ENCODE measurements around the gene EPN1. TPM values are rescaled to one million over a fixed set of nuclear protein-coding genes. Genes with fewer than 3 reads are reported as not detected.

The EPN1 gene
- total and polyA plus RNA-seq, 2 of the 13 experiments (the other 11 are each of a cell fraction or from before 2014, with no cell fraction given): 28.9 to 31.7 TPM

DNA sequence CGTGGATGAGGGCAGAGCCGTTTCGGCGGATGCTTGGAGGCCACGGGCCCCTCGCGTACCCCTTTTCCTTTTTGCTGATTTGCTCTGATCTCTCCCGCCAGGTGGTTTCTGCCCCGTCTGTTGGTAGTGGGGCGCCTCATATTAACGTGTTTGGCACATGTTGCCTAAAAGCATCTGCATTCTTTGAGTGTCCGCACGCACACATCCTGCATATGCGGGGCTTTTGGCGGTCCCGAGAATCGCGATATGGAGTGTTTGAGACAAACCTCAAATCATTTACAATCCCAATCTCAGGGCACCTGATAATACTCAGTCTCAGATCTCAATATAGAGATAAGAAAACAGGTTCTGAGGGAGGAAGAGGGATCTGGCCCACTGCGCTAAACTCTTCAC is 19.4 kb upstream of the EPN1 start (continued):
- TF ChIP-seq CREM (IDR thresholded peaks at IDR 0.05) (peak; percentile 26; the same call in 1 of the 2 replicates), CREM (CRISPR knock-in tag; IDR thresholded peaks at IDR 0.05) (no peak), SUZ12 (IDR thresholded peaks at IDR 0.05; ENCODE audit: low read depth, low read length) (no peak), MBNL3 (CRISPR knock-in tag; conservative IDR thresholded peaks at IDR 0.05) (no peak), ZNF766 (CRISPR knock-in tag; IDR thresholded peaks at IDR 0.05; ENCODE audit: borderline replicate concordance) (0 out of 2 replicates have a peak, but pooled peaks have one; percentile 2), ZNF430 (CRISPR knock-in tag; IDR thresholded peaks at IDR 0.05) (0 out of 2 replicates have a peak, but pooled peaks have one; percentile 1), SALL2 (CRISPR knock-in tag; IDR thresholded peaks at IDR 0.05) (no peak), CHD4 (IDR thresholded peaks at IDR 0.05; ENCODE audit: borderline replicate concordance, low read length) (no peak), ZNF75D (CRISPR knock-in tag; IDR thresholded peaks at IDR 0.05; ENCODE audit: borderline replicate concordance) (peak; percentile 24; the same call in 1 of the 2 replicates), ZBTB21 (CRISPR knock-in tag; IDR thresholded peaks at IDR 0.05) (no peak), ZNF607 (CRISPR knock-in tag; IDR thresholded peaks at IDR 0.05; ENCODE audit: borderline replicate concordance) (no peak), SNAI1 (CRISPR knock-in tag; IDR thresholded peaks at IDR 0.05; ENCODE audit: borderline replicate concordance) (no peak), KLF15 (CRISPR knock-in tag; IDR thresholded peaks at IDR 0.05; ENCODE audit: borderline replicate concordance) (no peak), NR2F2 (IDR thresholded peaks at IDR 0.05; ENCODE audit: borderline replicate concordance, low read depth) (no peak), FLYWCH1 (CRISPR knock-in tag; IDR thresholded peaks at IDR 0.05) (0 out of 2 replicates have a peak, but pooled peaks have one; percentile 56)
- TF ChIP-seq, protein P1, sequence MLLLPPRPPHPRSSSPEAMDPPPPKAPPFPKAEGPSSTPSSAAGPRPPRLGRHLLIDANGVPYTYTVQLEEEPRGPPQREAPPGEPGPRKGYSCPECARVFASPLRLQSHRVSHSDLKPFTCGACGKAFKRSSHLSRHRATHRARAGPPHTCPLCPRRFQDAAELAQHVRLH (CRISPR knock-in tag; IDR thresholded peaks at IDR 0.05; ENCODE audit: borderline replicate concordance, low read depth): no peak
- TF ChIP-seq, protein P2, sequence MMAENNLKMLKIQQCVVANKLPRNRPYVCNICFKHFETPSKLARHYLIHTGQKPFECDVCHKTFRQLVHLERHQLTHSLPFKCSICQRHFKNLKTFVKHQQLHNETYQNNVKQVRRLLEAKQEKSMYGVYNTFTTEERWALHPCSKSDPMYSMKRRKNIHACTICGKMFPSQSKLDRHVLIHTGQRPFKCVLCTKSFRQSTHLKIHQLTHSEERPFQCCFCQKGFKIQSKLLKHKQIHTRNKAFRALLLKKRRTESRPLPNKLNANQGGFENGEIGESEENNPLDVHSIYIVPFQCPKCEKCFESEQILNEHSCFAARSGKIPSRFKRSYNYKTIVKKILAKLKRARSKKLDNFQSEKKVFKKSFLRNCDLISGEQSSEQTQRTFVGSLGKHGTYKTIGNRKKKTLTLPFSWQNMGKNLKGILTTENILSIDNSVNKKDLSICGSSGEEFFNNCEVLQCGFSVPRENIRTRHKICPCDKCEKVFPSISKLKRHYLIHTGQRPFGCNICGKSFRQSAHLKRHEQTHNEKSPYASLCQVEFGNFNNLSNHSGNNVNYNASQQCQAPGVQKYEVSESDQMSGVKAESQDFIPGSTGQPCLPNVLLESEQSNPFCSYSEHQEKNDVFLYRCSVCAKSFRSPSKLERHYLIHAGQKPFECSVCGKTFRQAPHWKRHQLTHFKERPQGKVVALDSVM (CRISPR knock-in tag; IDR thresholded peaks at IDR 0.05): peak; percentile 4; the same call in 1 of the 2 replicates
- TF ChIP-seq, protein P3, sequence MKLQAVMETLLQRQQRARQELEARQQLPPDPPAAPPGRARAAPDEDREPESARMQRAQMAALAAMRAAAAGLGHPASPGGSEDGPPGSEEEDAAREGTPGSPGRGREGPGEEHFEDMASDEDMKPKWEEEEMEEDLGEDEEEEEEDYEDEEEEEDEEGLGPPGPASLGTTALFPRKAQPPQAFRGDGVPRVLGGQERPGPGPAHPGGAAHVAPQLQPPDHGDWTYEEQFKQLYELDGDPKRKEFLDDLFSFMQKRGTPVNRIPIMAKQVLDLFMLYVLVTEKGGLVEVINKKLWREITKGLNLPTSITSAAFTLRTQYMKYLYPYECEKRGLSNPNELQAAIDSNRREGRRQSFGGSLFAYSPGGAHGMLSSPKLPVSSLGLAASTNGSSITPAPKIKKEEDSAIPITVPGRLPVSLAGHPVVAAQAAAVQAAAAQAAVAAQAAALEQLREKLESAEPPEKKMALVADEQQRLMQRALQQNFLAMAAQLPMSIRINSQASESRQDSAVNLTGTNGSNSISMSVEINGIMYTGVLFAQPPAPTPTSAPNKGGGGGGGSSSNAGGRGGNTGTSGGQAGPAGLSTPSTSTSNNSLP (IDR thresholded peaks at IDR 0.05; ENCODE audit: low read depth, low read length): no peak
- TF ChIP-seq, protein P4, sequence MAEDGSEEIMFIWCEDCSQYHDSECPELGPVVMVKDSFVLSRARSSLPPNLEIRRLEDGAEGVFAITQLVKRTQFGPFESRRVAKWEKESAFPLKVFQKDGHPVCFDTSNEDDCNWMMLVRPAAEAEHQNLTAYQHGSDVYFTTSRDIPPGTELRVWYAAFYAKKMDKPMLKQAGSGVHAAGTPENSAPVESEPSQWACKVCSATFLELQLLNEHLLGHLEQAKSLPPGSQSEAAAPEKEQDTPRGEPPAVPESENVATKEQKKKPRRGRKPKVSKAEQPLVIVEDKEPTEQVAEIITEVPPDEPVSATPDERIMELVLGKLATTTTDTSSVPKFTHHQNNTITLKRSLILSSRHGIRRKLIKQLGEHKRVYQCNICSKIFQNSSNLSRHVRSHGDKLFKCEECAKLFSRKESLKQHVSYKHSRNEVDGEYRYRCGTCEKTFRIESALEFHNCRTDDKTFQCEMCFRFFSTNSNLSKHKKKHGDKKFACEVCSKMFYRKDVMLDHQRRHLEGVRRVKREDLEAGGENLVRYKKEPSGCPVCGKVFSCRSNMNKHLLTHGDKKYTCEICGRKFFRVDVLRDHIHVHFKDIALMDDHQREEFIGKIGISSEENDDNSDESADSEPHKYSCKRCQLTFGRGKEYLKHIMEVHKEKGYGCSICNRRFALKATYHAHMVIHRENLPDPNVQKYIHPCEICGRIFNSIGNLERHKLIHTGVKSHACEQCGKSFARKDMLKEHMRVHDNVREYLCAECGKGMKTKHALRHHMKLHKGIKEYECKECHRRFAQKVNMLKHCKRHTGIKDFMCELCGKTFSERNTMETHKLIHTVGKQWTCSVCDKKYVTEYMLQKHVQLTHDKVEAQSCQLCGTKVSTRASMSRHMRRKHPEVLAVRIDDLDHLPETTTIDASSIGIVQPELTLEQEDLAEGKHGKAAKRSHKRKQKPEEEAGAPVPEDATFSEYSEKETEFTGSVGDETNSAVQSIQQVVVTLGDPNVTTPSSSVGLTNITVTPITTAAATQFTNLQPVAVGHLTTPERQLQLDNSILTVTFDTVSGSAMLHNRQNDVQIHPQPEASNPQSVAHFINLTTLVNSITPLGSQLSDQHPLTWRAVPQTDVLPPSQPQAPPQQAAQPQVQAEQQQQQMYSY (CRISPR knock-in tag; IDR thresholded peaks at IDR 0.05): no peak
- TF ChIP-seq, protein P5, sequence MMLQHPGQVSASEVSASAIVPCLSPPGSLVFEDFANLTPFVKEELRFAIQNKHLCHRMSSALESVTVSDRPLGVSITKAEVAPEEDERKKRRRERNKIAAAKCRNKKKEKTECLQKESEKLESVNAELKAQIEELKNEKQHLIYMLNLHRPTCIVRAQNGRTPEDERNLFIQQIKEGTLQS (CRISPR knock-in tag; IDR thresholded peaks at IDR 0.05): no peak
